Caco-2 (cell line): Measurements from ENCODE around the gene NPAS2. TPM values are rescaled to one million over a fixed set of nuclear protein-coding genes. Genes with fewer than 3 reads are reported as not detected.

Source experiments
- BruUV-seq: library from RNA; stranded (reverse); fragments of 400-500 nt; replicated peaks from 2 replicates; lab custom pipeline; 2021; lab: Mats Ljungman, UMichigan
- CTCF ChIA-PET: fragments of 300-600 bp; sonication (Branson Sonifier 250); formaldehyde crosslinking; loops from one replicate; lab custom pipeline; 2022; ENCODE audit warnings: antibody characterized with exemption; lab: Charles Lee
- POLR2A ChIA-PET: fragments of 300-600 bp; sonication (Branson Sonifier 250); formaldehyde crosslinking; loops from one replicate; lab custom pipeline; 2022; ENCODE audit warnings: antibody characterized with exemption; lab: Charles Lee
- DNase-seq, 2 experiments: peaks; one replicate each; pipeline versions ENCODE4 v3.0.0 to v3.0.0-alpha.2; 2020 to 2022
- H3K27me3 ChIP-seq: replicated peaks from 2 replicates; pipeline ENCODE4 v1.6.0; 2011; ENCODE audit warnings: low read length; ENCODE audit not compliant: control insufficient read depth, insufficient read depth
- H3K36me3 ChIP-seq: 2 replicates; pipeline ENCODE4 v1.5.1; 2011; ENCODE audit warnings: low read length; ENCODE audit not compliant: control insufficient read depth, insufficient read depth
- H3K4me1 ChIP-seq: fragments of 250-450 bp; sonication (Bioruptor Pico); 2 replicates; pipeline ENCODE4 v1.5.1; 2020; ENCODE audit warnings: mild to moderate bottlenecking
- H3K4me3 ChIP-seq: 2 replicates; pipeline ENCODE4 v1.5.1; 2011; ENCODE audit warnings: low read depth, mild to moderate bottlenecking, control low read depth, low read length
- H3K9me3 ChIP-seq: fragments of 250-450 bp; sonication (Bioruptor Pico); 2 replicates; pipeline ENCODE4 v1.5.1; 2020; ENCODE audit warnings: mild to moderate bottlenecking, moderate library complexity
- H3K27ac Mint-ChIP-seq: one replicate; pipeline ENCODE4 v1.8.0; 2022; ENCODE audit warnings: mixed read lengths; ENCODE audit not compliant: unreplicated experiment
- H3K27me3 Mint-ChIP-seq: one replicate; pipeline ENCODE4 v1.8.0; 2022; ENCODE audit warnings: mixed read lengths; ENCODE audit not compliant: insufficient read depth, unreplicated experiment
- H3K36me3 Mint-ChIP-seq: one replicate; pipeline ENCODE4 v1.8.0; 2022; ENCODE audit warnings: mild to moderate bottlenecking, mixed read lengths; ENCODE audit not compliant: insufficient read depth, unreplicated experiment
- H3K4me1 Mint-ChIP-seq: one replicate; pipeline ENCODE4 v1.8.0; 2022; ENCODE audit warnings: low read depth, mixed read lengths; ENCODE audit not compliant: unreplicated experiment
- H3K4me3 Mint-ChIP-seq: one replicate; pipeline ENCODE4 v1.8.0; 2022; ENCODE audit warnings: mild to moderate bottlenecking, moderate library complexity, mixed read lengths; ENCODE audit not compliant: unreplicated experiment
- H3K9me3 Mint-ChIP-seq: one replicate; pipeline ENCODE4 v1.8.0; 2022; ENCODE audit warnings: mixed read lengths; ENCODE audit not compliant: unreplicated experiment
- CTCF ChIP-seq, 2 experiments: fragments of 200-600 bp in 1 of 2; IDR thresholded peaks; 1 replicate in 1 of 2; 2 replicates in 1 of 2; pipeline versions ENCODE4 v1.5.1 to v1.8.0; 2011 to 2022; ENCODE audit warnings: antibody characterized with exemption in 1 of 2, control low read depth in 1 of 2, inconsistent platforms in 1 of 2, low read depth in 1 of 2, low read length in 1 of 2, mild to moderate bottlenecking in 1 of 2, moderate library complexity in 1 of 2; ENCODE audit not compliant: insufficient read depth in 1 of 2, severe bottlenecking in 1 of 2, unreplicated experiment in 1 of 2
- intact Hi-C: fragments of 100-400 bp; cut with micrococcal nuclease; formaldehyde crosslinking; loops from one replicate; pipeline ENCODE4 v1.10.0; 2022; ENCODE audit not compliant: unreplicated experiment
- total RNA-seq: library from RNA; stranded (reverse); gene quantifications from 2 replicates; pipeline ENCODE4 v1.2.3, GENCODE V29; 2022

Gene NPAS2
- total RNA-seq, 1 experiment from 2014 or later, result 2.8 TPM

GRCh38 chr2:100868083-100868482 is 48.1 kb downstream of the NPAS2 start:
- Histone ChIP-seq H3K36me3 (no peaks in the 10 kb centered on the region), H3K4me1 (no peaks in the 10 kb centered on the region), H3K9me3 (peaks cover 17% of the 10 kb centered on the region), H3K4me3 (no peak overlapping the region), H3K27me3 (no peaks in the 10 kb centered on the region)
- peaks cover 12% of the 10 kb centered on the region for H3K4me1 Mint-ChIP-seq
- no peaks in the 10 kb centered on the region for H3K36me3 Mint-ChIP-seq
- no peak for TF ChIP-seq CTCF (IDR thresholded peaks at IDR 0.05; ENCODE audit: insufficient read depth in 1 of 2, low read depth in 1 of 2, low read length in 1 of 2, severe bottlenecking in 1 of 2, unreplicated experiment in 1 of 2)
- H3K27ac Mint-ChIP-seq, result no peak overlapping the region
- peaks cover 35% of the 10 kb centered on the region for H3K9me3 Mint-ChIP-seq
- POLR2A ChIA-PET, result no interaction called here
- CTCF ChIA-PET, result no interaction called here
- DNase-seq, result no peak
- no TSS peak for BruUV-seq
- no peak overlapping the region for H3K4me3 Mint-ChIP-seq
- intact Hi-C loops, result no loop called here
- H3K27me3 Mint-ChIP-seq, result no peaks in the 10 kb centered on the region

- H3K9me3 ChIP-seq, result peaks cover 17% of the 10 kb centered on the region
- POLR2A ChIA-PET, result no interaction called here
- no peaks in the 10 kb centered on the region for H3K27me3 Mint-ChIP-seq
- H3K27ac Mint-ChIP-seq, result no peak overlapping the region
- H3K4me3 ChIP-seq, result no peak overlapping the region
- H3K4me1 Mint-ChIP-seq, result peaks cover 12% of the 10 kb centered on the region
- no peak for DNase-seq
- CTCF ChIA-PET, result no interaction called here
- H3K36me3 ChIP-seq, result no peaks in the 10 kb centered on the region
- TF ChIP-seq CTCF (IDR thresholded peaks at IDR 0.05; ENCODE audit: insufficient read depth in 1 of 2, low read depth in 1 of 2, low read length in 1 of 2, severe bottlenecking in 1 of 2, unreplicated experiment in 1 of 2), result no peak
- no TSS peak for BruUV-seq
- intact Hi-C loops, result no loop called here
- H3K4me3 Mint-ChIP-seq, result no peak overlapping the region
- no peaks in the 10 kb centered on the region for H3K4me1 ChIP-seq
- no peaks in the 10 kb centered on the region for H3K27me3 ChIP-seq
- H3K36me3 Mint-ChIP-seq, result no peaks in the 10 kb centered on the region
- H3K9me3 Mint-ChIP-seq, result peaks cover 35% of the 10 kb centered on the region
Measured at GRCh38 chr2:100869120-100869519, 49.2 kb downstream of the NPAS2 start.

- no peaks in the 10 kb centered on the region for H3K27me3 ChIP-seq
- CTCF ChIA-PET, result no interaction called here
- H3K36me3 ChIP-seq, result no peaks in the 10 kb centered on the region
- Mint-ChIP-seq H3K4me3 (no peak overlapping the region), H3K27ac (no peak overlapping the region), H3K9me3 (peaks cover 35% of the 10 kb centered on the region), H3K27me3 (no peaks in the 10 kb centered on the region), H3K36me3 (no peaks in the 10 kb centered on the region), H3K4me1 (peaks cover 16% of the 10 kb centered on the region)
- POLR2A ChIA-PET, result no interaction called here
- no TSS peak for BruUV-seq
- 0 out of 2 replicates have a peak, but pooled peaks cover 6% of the 10 kb centered on the region for H3K4me1 ChIP-seq
- intact Hi-C loops, result no loop called here
- H3K4me3 ChIP-seq, result no peak overlapping the region
- peaks cover 17% of the 10 kb centered on the region for H3K9me3 ChIP-seq
- no peak for DNase-seq
- no peak for TF ChIP-seq CTCF (IDR thresholded peaks at IDR 0.05; ENCODE audit: insufficient read depth in 1 of 2, low read depth in 1 of 2, low read length in 1 of 2, severe bottlenecking in 1 of 2, unreplicated experiment in 1 of 2)
Measured at GRCh38 chr2:100870652-100871531, 51.0 kb downstream of the NPAS2 start.
